Activated CD4-positive, CD25-positive, alpha-beta regulatory T cell treated with anti-CD3 and anti-CD28 coated beads, Interleukin-2, amount 50 U/mL, for 72 hours (primary cell): ENCODE data around the gene CTSS.

Experiments
- DNase-seq: peaks from one replicate; pipeline ENCODE4 v3.0.0; 2021

CTSS gene

GRCh38 chr1:150696590-150696989 is 69.0 kb downstream of the CTSS start:
- no peak for DNase-seq

DNA sequence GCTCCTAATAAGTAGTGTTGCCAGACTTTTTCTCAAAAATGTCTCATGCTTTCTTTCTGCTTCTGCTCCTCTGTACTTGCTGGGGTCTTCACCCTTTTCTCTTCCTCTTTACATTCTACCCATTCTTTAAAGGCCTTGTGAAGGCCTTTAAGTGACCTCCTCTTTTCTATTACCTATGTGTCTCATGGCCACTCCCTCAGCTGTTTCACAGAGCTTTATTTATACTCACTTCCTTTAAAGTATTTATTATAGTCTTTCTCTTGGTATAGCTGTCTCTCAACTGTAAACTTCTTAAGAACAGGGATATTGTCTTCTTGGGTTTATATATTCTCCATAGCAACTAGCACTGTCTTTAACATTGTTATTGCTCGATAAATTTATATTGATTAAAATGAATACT is 69.4 kb downstream of the CTSS start:
- no peak for DNase-seq

GRCh38 chr1:150695561-150695960 is 70.0 kb downstream of the CTSS start:
- no peak for DNase-seq

DNA sequence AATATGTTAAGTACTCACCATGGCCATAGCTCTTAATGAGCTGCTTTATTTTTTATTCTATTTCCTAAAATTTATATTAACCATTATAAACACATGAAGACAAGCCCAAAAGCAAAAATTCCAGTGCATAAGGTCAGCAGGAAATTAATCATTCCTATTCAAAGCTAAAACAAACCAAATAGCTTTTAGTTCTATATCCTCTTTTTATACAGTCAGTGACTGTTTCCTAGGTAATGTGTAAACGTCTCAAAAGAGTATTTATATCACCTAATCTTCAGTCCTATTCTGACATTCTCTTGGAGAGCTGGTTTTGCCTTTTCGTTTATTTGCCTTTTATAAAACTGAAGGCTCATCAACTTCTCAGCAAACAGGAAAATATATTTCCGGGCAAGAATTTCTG is 72.9 kb downstream of the CTSS start:
- DNase-seq: no peak

DNA sequence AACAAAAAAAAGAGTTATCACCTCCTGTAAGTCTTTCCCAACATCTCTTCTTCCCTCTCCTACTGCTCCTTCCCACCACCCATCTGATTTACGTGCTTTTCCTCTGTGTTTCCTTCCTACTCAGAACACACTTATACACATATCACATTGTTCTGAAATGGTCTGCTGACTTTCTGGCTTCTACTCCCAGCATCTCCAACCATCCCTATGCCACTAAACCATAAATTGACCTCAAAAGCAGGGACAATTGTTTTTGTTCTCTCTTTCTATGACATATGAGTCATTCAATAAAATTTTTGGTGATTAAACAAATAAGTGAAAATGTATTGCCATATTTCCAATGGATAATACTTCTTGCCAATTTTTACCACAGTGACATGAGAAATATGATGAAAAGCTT is 76.8 kb downstream of the CTSS start:
- DNase-seq: no peak

DNA sequence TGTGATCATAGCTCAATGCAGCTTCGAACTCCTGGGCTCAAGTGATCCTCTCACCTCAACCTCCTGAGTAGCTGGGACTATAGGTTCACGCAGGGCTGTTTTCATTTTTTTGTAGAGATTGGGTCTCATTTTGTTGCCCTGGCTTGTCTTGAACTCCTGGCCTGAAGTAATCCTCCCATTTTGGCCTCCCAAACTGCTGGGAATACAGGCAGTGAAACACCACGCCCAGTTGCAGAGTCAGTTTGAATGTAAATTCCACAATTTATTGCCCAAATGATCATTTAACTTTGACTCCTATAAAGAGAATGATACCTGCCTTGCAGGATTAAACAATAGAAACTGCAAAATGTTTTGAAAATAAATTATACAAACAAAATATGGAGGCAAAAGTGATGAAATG is 79.3 kb downstream of the CTSS start:
- DNase-seq: no peak

DNA sequence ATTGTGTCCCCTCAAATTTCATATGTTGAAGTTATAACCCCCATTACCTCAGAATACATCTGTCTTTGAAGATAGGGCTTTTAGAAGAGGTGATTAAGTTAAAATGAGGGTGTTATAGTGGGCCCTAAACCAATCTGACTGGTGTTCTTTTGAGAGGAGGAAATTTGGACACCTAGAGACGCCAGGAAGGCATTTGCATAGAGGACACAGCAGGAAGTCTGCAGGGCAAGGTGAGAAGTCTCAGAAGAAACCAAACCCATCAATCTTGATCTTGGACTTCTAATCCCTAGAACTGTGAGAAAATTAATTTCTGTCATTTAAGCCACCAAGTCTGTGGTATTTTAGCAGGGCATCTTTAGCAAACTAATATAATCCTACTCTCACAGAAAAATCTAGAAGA is 81.7 kb downstream of the CTSS start:
- no peak for DNase-seq
